OCI-LY7 (cell line): ENCODE results near the gene RMI2. TPM values are rescaled to one million over a fixed set of nuclear protein-coding genes. Genes with fewer than 3 reads are reported as not detected.

Source experiments
- BruUV-seq: library from RNA; stranded (reverse); fragments of 400-500 nt; replicated peaks from 2 replicates; lab custom pipeline; 2021; lab: Mats Ljungman, UMichigan
- CTCF ChIA-PET: fragments of 300-600 bp; sonication (Branson Sonifier 250); formaldehyde crosslinking; loops from one replicate; lab custom pipeline; 2022; ENCODE audit warnings: antibody characterized with exemption; ENCODE audit not compliant: unreplicated experiment; lab: Charles Lee
- POLR2A ChIA-PET: fragments of 300-600 bp; sonication (Branson Sonifier 250); formaldehyde crosslinking; loops from one replicate; lab custom pipeline; 2022; ENCODE audit warnings: antibody characterized with exemption; lab: Charles Lee
- DNase-seq: peaks from one replicate; pipeline ENCODE4 v3.0.0-alpha.2; 2015; ENCODE audit warnings: low spot score
- H2AFZ ChIP-seq: fragments of 200-600 bp; sonication (generic), shearing (Covaris generic); 2 replicates; pipeline ENCODE4 v1.6.1; 2014; ENCODE audit warnings: mild to moderate bottlenecking, antibody characterized with exemption, low read length, moderate library complexity
- H3K27ac ChIP-seq: fragments of 200-600 bp; sonication (generic); 2 replicates; pipeline ENCODE4 v1.5.1; 2014; ENCODE audit warnings: mixed run types, low read depth, mild to moderate bottlenecking, moderate library complexity, low read length, inconsistent platforms; ENCODE audit not compliant: poor library complexity, severe bottlenecking
- H3K36me3 ChIP-seq: fragments of 200-600 bp; sonication (generic); 2 replicates; pipeline ENCODE4 v1.6.1; 2014; ENCODE audit warnings: mild to moderate bottlenecking, antibody characterized with exemption, low read length, moderate library complexity, mixed read lengths; ENCODE audit not compliant: insufficient read depth
- H3K4me1 ChIP-seq: fragments of 200-600 bp; sonication (generic); 2 replicates; pipeline ENCODE4 v1.5.1; 2014; ENCODE audit warnings: mild to moderate bottlenecking, low read length; ENCODE audit not compliant: insufficient read depth, poor library complexity, severe bottlenecking
- H3K4me2 ChIP-seq: fragments of 200-600 bp; sonication (generic); 2 replicates; pipeline ENCODE4 v1.6.1; 2014; ENCODE audit warnings: mild to moderate bottlenecking, low read length
- H3K4me3 ChIP-seq: fragments of 200-600 bp; sonication (generic); 2 replicates; pipeline ENCODE4 v1.5.1; 2014; ENCODE audit warnings: mild to moderate bottlenecking, low read depth, low read length; ENCODE audit not compliant: poor library complexity, severe bottlenecking
- H3K79me2 ChIP-seq: fragments of 200-600 bp; sonication (generic); 2 replicates; pipeline ENCODE4 v1.6.1; 2016; ENCODE audit warnings: low read depth, mild to moderate bottlenecking, low read length, moderate library complexity, mixed read lengths; ENCODE audit not compliant: insufficient read depth
- H3K9me2 ChIP-seq: fragments of 200-600 bp; sonication (generic); 2 replicates; pipeline ENCODE4 v1.6.1; 2016; ENCODE audit warnings: mild to moderate bottlenecking, low read length, mixed read lengths; ENCODE audit not compliant: insufficient read depth
- H3K9me3 ChIP-seq: fragments of 200-600 bp; sonication (generic); 2 replicates; pipeline ENCODE4 v1.6.1; 2014; ENCODE audit warnings: mild to moderate bottlenecking, mixed run types, low read length, mixed read lengths
- H4K20me1 ChIP-seq: fragments of 200-600 bp; sonication (generic); 2 replicates; pipeline ENCODE4 v1.6.1; 2014; ENCODE audit warnings: mild to moderate bottlenecking, antibody characterized with exemption, low read length, moderate library complexity, mixed read lengths; ENCODE audit not compliant: insufficient read depth
- EZH2phosphoT487 ChIP-seq: fragments of 200-600 bp; sonication (generic); IDR thresholded peaks from 2 replicates; pipeline ENCODE4 v1.6.1; 2018; ENCODE audit warnings: low read depth, borderline replicate concordance, mild to moderate bottlenecking, mixed run types, antibody characterized with exemption, low read length, moderate library complexity, mixed read lengths
- intact Hi-C: fragments of 100-400 bp; cut with micrococcal nuclease; formaldehyde crosslinking; loops from one replicate; pipeline ENCODE4 v1.10.0; 2022; ENCODE audit not compliant: unreplicated experiment
- total RNA-seq, 2 experiments: library from RNA; depleted of rRNA in 1 of 2; stranded (reverse); fragments of >200 nt in 1 of 2; shearing (Covaris generic) in 1 of 2; gene quantifications; 2 replicates each; pipeline ENCODE4 v1.2.3, GENCODE V29; 2014 to 2022
- TF ChIP-seq, protein P1 (sequence below): fragments of 200-600 bp; sonication (generic); conservative IDR thresholded peaks from 2 replicates; pipeline ENCODE4 v1.5.1; 2014; ENCODE audit warnings: mild to moderate bottlenecking, antibody characterized with exemption, low read length, moderate library complexity, mixed read lengths

The RMI2 gene
- total RNA-seq, 2 experiments from 2014 or later = 84.5 to 126 TPM

DNA sequence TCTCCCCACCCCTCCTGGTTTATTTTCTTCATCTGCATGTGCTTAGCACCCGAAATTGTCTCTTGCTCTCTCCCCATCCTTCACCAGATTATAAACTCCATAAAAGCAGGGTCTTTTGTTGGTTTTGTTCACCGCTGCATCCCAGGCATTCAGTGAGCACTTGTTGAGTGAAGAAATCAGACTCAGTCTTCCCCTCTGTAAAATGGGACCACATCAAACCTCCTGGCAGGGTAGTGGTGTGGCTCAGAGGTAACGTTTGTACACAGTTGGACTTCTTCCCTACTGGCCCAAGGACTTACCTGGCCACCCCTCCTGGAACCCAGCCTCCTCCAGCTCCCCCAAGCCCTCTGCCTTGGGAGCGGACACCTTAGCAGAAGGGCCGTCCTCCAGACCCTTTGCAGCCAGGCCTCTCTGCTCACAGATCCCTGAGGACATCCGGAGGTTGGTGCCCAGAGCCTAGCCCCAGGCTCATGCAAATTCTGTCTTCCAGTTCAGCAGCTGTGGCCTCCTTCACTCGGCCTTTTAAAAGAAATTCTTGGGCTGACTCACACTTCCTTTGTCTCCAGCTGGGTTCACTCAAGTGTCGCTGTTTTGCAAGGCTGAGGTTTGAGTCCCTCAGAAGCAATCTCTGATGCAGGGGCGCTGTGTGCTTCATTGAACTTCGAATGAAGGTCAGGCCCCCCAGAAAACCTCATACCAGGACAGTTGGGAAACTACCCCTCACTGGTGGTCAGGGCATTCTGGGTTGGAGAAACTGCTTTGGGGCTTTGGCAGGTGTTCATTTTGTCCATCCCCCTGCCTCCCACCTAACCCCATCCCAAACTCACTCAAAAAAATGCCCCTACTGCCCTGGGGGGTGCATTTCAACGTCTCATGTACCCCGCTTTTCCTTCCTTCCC is 16.8 kb upstream of the RMI2 start:
- Histone ChIP-seq H3K79me2 (no peaks in the 10 kb centered on the region), H3K4me2 (peak overlapping the region; percentile 83), H4K20me1 (no peaks in the 10 kb centered on the region), H3K27ac (peak overlapping the region; percentile 93), H3K9me2 (no peaks in the 10 kb centered on the region), H3K36me3 (peaks cover 4% of the 10 kb centered on the region; the same call in 1 of the 2 replicates), H2AFZ (no peak overlapping the region), H3K9me3 (peaks cover 7% of the 10 kb centered on the region), H3K4me3 (peak overlapping the region; percentile 62), H3K4me1 (peaks cover 76% of the 10 kb centered on the region)
- ChIA-PET POLR2A (interaction anchor here (1.6 to 1.7 kb wide), 2 partner anchors 10 to 19 kb away, joined by 3 to 8 read pairs; no protein-coding TSS in a partner anchor), CTCF (no interaction called here)
- BruUV-seq = TSS peak; percentile 65
- intact Hi-C loops = loop anchor here (1.0 kb wide), 4 partner anchors 18 to 72 kb away; partner anchors contain the start of gene SOCS1
- TF ChIP-seq, protein P1, sequence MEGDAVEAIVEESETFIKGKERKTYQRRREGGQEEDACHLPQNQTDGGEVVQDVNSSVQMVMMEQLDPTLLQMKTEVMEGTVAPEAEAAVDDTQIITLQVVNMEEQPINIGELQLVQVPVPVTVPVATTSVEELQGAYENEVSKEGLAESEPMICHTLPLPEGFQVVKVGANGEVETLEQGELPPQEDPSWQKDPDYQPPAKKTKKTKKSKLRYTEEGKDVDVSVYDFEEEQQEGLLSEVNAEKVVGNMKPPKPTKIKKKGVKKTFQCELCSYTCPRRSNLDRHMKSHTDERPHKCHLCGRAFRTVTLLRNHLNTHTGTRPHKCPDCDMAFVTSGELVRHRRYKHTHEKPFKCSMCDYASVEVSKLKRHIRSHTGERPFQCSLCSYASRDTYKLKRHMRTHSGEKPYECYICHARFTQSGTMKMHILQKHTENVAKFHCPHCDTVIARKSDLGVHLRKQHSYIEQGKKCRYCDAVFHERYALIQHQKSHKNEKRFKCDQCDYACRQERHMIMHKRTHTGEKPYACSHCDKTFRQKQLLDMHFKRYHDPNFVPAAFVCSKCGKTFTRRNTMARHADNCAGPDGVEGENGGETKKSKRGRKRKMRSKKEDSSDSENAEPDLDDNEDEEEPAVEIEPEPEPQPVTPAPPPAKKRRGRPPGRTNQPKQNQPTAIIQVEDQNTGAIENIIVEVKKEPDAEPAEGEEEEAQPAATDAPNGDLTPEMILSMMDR = peak; percentile 51
- TF ChIP-seq EZH2phosphoT487 = no peak
- DNase-seq = peak; percentile 98

- Histone ChIP-seq H3K4me1 (peaks cover 73% of the 10 kb centered on the region), H3K4me3 (peak overlapping the region; percentile 62), H3K9me2 (no peaks in the 10 kb centered on the region), H3K36me3 (peaks cover 4% of the 10 kb centered on the region; the same call in 1 of the 2 replicates), H3K4me2 (peak overlapping the region; percentile 83), H3K79me2 (no peaks in the 10 kb centered on the region), H3K9me3 (peaks cover 7% of the 10 kb centered on the region), H2AFZ (no peak overlapping the region), H3K27ac (peak overlapping the region; percentile 93), H4K20me1 (no peaks in the 10 kb centered on the region)
- no peak for TF ChIP-seq EZH2phosphoT487
- TF ChIP-seq, protein P1 = no peak
- peak; percentile 80 for DNase-seq
- ChIA-PET CTCF (no interaction called here), POLR2A (interaction anchor here (0.8 to 1.7 kb wide), 6 partner anchors 9 to 31 kb away, joined by 3 to 8 read pairs (median 5); no protein-coding TSS in a partner anchor)
- intact Hi-C loops = no loop called here
- BruUV-seq = no TSS peak
Measured at GRCh38 chr16:11329071-11329491, 16.2 kb upstream of the RMI2 start.
